Fibroblast of skin of left quadriceps (primary cell): ENCODE measurements around the gene DPY19L1.
"Not testable (repeated sequence)": the region's sequence is repeated elsewhere in the genome, so short reads cannot be mapped to it uniquely, and the experiment has no call there.

Experiments used
- DNase-seq, 2 experiments: peaks; one replicate each; pipeline ENCODE4 v3.0.0-alpha.2; 2013; ENCODE audit warnings: low read depth in 2 of 2

Gene DPY19L1

DNA sequence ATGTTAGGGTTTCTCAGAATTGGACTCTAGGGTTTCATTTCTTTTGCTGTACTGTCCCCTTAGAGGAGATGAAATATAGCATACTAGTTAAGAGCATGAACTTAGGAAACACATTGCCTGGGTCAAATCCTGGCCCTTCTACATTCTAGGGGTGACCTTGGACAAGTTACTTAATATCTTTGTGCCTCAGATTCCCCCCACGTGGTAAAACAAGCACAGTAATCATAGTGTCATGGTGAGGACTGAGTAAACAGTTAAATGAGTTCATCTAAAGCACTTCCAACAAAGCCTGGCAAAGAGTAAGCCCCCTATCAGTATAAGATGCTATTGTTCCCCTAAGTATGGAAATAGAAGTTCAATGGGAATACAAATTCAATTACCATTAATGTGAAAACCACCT, 5.1 kb downstream of the DPY19L1 start:
- no peak for DNase-seq

DNA sequence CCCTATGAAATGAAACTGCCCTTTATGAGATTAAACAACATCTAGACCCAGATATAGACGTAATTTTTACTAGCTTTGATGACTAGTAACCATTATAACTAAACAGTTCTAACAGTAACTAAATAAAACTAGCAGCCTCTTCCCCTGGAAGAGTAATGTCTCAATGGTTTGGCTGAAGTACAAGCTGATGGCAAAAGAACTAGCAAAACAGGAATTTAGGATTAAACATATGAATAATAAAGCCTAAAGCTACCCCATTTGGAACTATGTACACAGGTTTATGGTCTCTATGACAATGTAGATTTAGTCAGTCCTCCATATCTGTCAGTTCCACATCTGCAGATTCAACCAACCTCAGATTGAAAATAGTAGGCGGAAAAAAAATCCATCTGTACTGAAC, 6.4 kb downstream of the DPY19L1 start:
- no peak for DNase-seq

DNA sequence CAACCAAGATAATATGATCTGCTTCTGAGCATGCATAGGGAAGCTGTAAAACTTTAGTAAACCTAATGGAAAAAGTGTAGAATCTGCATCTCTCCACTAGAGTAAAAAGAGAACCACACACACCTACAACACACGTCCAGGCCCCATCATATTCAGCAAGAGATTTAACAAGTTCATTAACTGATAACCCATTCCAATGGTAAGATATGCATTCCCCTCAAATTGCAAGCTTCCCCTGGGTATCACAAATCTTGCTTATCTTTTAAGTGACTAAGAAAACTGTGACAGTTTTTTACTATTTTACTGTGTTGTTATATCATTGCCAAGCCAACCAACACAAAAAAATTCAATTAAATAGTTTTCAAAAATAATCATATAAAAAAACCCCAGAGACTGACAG, 8.0 kb downstream of the DPY19L1 start:
- DNase-seq, result no peak

DNA sequence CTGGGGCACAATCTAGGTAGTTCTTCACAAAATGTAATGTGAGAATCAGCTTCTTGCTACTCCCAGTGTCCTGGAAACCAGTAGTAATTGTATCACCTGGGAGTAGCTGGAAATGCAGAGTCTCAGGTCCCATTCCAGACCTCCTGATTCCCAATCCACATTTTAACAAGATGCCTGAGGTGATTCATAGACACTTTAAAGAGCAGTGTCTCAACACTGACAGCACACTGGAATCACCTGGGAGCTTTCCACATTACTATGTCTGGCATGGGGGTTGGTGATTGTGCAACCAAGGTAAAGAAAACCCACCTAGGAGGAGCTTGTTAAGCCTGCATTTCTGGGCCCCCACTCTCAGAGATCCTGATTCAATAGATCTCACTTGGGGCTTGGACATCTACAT, 11.1 kb downstream of the DPY19L1 start:
- DNase-seq, result no peak

DNA sequence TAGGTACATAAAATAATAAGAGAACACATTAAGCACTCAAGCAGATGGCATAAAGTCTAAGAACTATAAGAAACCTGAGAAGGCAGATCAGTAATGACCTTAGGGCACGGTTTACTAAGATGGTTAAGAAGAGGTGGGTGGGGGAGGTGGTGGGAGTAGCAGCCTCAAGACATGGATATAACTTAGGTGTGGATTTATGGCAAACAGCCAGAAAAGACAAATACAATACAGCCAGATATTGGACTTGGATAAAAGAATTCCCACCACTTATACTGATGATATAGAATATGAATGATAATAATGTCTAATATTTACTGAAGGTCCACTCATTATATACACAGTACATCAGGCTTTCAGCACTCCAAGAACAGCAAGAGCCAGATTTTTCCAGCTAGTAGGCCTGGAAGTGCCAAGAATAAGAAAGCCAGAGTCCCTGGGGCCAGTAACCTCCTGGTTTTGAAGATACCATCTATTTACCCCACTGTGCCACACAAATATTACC, 11.9 kb downstream of the DPY19L1 start:
- no peak for DNase-seq

DNA sequence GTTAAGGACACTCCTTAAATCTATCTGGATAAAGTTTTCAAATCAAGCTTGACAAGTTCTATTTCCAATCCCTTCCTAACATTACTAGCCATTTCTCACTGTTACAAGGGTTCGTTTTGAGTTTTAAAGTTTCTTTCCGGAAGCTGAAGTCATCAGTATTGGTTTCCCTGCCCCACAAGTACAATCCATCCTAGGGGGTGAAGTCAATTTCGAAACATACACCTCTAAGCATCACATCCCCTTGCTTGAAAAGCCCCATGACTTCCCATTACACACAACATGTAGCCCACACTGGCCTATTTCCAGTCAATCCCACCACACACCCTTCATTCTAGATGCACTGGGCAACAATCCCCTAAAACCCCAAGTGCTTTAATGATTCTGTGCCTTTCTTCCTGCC, 13.0 kb downstream of the DPY19L1 start:
- DNase-seq, result no peak

DNA sequence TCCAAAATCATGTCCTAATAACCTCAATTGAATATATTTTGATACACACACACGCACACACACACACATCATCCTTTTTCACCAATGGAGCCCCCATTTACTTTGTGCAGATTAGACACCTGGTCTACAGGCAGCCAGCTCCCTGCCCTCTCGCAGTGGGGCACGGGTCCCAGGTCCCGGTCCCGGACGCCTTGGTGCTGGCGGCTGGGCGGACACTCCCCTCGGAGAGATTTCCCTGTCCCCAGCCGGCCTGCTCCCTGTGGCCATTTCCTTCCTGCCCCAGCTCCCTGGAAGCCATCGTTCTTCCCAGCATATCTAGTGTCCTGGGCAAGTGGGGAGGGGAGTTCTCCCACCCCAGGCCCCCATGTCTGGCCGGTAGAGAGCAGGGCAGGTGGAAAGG, 14.6 kb downstream of the DPY19L1 start:
- no peak for DNase-seq

DNA sequence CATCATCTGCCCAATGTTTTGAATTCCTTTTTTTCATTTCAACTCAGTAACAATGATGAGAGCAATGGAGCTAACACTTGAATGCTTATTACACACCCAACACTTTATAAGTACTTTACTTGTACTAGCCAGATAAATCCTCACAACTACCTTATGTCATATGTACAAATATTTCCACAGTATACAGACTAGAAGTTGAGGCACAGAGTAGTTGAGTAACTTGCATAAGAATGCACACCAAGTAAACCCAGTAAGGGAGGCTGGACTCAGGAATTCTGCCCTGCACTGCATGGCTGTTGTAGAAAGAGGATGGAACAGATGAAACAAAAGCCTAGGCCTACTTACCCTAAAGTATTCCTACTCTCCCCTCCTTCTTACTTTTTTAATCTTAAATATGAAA, 15.8 kb downstream of the DPY19L1 start:
- no peak for DNase-seq

DNA sequence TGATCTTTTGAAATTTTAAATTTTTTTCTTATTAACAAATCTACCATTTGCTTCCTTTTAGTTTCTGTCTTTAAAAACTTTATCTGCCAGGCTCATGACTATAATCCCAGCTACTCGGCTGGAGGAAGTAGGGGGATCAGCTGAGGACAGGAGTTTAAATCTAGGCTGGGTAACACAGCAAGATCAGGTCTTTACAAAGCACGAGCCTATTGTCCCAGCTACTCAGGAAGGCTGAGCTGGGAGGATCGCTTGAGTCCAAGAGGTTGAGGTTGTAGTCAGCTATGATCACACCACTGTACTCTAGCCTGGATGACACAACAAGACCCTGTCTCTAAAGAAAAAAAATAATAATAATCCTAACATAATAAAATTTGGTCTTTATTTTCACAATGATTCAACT, 17.5 kb downstream of the DPY19L1 start:
- DNase-seq, result no peak

DNA sequence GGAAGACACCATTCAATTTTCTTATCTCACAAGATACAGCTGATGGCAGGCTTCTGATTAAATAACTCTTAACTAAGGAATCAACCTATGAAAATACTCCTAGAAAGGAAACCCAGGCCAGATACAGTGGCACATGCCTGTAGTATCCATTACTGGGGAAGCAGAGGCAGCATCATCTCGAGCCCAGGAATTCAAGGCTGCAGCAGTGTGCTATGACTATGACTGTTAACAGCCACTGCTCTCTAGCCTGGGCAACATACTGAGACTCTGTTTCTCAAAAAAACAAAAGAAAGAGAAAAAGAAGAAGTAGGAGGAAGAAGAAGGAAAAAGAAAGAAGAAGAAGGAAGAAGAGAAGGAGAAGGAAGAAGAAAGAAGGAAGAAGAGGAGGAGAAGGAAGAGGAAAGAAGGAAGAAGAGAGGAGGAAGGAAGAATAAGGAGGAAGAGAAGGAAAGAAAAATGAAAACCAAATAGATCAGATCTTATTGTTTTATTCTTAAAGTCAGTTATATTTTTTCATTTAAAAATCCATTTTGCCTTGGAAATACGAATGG, 18.0 kb downstream of the DPY19L1 start:
- no peak for DNase-seq

DNA sequence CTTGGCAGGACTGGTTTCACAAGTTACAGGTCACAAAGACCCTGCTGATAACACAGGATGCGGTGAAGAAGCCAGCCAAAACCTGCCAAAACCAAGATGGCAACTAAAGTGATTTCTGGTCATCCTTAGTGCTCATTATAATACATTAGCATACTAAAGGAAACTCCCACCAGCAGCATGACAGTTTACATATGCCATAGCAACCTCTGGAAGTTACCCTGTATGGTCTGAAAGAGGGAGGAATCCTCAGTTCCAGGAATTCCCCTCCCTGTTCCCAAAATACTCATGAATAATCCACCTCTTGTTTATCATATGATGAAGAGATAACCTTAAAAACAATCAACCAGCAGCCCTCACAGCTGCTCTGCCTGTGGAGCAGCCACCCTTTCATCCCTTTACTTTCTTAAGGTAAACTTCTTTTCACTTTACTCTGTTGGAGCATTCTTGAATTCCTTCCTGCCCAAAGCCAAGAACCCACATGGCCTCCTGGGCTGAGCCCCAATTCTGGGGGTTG, 21.9 kb downstream of the DPY19L1 start:
- no peak for DNase-seq

DNA sequence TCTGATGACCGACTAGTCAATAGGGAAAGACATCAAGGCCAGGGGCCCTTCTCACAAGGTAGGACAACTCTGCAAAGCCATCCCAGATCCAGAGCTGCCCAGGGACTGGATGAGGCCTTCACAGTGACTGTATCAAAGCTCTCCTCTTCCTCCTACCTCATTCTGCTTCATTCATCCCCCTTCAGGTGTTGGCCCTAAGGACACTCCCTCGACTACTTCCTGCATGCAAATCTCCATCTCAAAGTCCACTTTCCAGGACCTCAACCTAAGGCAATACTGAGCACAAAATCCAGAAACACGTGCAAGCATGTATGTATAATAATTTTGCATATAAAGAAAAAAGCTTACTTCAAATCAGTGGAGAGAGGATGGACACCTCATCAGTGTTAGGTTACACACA, 25.1 kb downstream of the DPY19L1 start:
- DNase-seq, result no peak

DNA sequence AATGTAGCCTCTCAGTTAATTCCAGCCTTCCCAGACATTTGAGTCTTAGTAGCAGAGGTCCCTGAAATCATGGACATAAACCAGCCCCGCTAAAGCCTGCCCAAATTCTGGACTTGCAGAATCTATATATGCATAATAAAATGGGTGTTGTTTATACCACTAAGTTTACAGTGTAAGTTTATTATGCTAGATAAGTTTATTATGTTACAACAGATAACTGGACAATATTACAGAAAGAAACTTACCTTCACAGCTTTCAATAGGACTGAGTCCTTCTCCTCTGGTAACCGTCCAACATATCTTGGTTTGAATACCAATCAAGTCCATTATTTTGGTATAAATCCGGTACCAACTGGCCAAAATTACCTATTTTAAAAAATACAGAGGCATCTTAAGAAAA, 26.2 kb downstream of the DPY19L1 start:
- DNase-seq, result no peak

DNA sequence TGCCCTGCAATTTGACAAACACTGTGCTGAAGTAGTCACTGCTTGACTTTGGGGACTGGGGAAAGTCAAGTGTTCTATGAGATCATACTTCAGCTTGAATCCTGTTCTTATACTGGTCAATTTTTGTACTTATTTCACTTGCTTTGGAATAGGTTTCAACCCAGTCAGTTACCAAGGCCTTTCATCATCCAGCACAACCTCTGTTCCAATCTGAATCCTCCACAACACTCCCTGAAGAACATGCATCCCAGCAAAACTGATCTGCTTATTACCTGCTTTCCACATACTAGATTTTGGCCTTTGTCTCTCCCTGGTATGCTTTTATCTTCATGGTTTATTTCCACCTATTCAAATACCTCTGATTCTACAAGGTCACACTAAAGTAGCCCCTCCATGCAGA, 29.5 kb downstream of the DPY19L1 start:
- DNase-seq, result no peak

DNA sequence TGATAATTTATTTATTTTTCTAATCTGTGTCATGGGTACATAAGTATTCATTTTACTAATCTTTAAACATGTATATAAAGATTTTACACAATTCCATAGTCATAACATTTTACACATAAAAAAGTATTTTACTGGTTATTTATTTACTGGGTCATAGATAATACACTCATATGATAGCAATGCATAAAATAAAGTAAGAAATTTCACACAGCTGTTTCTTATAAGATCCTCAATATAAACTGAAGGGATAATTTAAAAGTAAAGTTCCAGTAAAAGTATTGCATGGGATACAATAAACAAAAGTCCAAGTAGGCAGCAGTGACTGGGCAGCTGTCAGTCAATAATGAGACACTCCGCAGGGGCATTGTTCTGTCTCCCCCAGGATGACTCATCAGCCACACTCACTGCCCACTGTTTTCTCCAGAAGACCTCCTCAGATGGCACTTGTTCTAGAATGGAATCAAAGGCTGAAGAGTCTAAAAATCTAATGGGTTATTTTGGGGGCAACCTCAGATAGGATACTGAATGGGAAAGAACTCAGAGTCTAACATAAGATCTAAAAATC, 32.7 kb downstream of the DPY19L1 start:
- no peak for DNase-seq

DNA sequence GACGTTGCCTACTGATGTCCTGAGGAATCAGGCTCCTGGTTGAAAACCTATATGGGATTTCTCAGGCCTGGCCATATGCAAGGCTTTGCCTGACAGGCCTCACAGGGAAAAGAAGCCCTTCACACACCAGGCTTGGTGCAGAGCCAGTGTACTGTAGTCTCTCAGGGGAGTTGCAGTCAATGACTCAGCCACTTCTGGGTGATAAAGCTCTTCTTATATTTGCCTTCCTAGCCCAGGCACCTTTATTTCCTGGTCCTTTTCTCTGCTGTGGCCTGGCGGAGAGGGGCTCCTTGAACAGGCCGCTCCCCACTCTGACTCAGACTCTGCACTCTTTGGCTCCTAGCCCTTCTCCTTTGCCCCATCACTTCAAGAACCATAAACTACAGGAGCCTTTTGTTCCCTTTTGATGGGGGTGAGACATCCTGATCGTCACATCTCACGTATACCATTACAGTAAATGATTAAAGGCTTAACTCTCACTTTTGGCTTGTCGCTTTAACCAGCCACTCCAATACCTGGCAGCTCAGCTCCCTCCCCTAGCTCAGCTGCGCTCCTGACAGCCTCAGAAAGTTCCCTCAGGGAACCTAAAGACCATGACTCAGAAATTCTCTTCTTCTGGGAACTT, 33.5 kb downstream of the DPY19L1 start:
- peak; percentile 62 to 68 for DNase-seq

DNA sequence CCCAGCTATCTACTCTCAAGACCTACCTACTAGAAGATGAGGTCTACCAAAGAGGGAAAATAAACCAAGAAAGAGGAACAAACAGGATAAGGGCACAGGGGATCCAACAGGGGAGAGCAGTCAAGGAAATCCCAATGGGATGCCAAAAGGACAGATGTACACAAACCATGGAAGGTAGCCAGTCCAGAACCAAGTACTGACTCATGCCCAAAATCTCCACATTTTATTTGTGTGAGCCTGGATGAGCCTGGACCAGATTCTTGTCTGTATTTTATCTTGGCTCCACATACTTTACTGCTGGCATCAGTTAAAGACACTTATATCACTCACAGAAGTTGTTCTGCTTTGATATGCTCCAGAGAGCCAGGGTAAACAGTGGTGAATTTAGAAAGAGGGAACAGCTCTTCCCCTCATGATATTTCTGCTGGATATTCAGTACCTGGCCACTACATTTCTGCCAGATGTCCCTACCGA, 34.1 kb downstream of the DPY19L1 start:
- peak; percentile 27 to 34 for DNase-seq

DNA sequence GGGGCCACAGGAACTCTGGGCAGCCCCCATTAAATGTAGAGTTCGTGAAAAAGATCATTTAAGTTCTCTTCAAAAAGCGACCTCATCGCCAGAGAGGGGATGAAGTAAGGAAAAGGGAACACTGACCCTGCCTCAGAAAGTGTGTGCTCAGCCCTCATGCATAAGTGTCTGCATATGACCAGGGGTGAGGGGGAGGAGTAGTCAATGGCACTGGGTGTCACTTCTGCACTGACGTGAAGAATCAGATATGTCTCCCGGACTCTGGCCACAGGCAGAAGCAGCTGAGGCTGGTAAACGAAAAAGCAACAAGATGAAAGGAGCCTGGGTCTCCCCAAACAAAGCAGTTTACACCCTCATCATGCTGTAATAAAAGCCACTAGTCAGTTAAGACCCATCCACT, 39.0 kb downstream of the DPY19L1 start:
- not testable (repeated sequence) for DNase-seq

DNA sequence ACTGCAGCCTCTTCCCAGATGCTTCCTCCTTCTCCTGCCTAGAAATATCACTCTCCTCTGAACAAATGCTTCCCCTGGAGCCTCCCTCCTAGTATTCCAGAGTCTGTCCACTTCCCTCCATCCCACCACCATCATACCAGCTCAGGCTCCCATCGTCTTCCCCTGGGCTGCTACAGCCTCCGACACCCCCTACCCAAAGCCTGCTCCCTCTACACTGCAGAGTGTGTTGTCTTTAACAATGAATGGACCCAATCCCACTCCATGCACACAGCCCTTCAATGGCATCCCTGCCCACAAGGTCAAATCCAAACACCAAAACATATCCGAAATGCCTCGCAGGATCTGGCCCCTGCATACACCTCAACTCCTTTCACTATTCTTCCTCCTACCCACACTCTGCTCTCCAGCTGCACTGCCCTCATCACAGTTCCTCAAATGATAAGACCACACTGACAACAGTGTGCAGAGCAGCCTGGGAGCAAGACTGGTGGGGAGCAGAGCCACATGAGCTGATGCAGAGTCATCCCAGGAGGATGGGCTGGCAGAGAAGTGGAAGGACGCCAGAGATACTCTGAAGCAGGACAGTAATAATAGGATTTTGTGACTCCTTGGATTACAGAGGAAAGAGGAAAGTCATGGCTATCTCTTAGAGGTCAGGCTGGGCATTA, 40.7 kb downstream of the DPY19L1 start:
- DNase-seq, result not testable (repeated sequence)

DNA sequence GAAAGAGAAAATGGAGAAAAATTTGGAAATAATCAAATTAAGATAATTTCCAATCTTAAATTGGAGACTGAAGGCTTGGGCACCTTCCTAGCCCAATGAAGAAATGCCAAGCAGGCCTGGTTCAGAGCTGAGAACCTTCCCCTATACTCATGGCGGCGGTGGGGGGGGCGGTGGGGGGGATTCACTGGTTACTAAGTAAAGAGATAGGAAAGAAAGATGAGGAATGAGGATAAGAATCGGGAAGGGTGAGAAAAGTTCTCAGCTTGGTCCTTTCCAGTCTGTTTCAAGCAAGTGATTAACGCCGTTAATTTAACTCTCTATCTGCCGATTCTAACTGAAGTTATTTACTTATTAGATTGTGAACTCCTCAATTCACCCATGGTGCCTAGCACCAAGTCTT, 41.5 kb downstream of the DPY19L1 start:
- no peak for DNase-seq

DNA sequence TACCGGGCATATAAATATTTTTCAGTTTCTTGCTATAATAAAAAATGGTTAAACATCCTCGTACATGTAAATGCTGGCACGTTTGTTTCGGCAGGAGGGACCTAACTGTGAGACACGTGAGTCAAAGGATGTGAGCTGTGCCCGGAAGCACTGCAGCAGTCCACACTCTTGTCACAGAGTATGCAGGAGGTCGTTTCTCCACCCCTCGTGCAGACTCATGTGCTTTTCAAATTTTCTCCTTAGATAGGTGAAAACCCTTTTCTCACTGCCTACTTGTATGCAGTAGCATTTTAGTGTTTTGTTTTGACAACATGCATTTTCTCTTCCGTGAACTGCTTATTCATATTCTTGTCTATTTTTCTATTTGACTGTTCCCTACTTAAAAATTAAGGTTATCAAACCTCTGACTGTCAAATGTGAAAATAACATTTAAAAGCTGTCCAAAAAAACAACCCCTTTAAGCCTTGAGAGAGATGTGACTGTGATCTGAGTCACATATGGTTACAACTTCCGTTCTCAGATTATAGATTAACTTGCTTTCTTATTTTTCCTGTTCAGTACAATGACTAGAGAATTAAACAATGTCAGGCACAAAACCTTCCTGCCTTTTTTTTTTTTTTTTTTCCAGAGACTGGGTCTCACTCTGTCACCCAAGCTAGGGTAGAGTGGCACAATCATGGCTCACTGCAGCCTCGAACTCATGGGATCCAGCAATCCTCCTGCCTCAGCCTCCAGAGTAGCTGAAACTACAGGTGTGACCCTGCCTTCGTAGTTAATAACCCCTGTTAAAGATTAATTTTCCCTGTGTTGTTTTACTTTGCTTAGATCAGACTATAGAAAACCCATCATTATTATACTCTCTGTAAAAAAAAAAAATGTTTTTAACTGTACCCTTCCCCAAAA, 45.1 kb downstream of the DPY19L1 start:
- no peak for DNase-seq
